SK-MEL-5 (cell line): ENCODE data around the gene TADA2A. TPM values are rescaled to one million over a fixed set of nuclear protein-coding genes. Genes with fewer than 3 reads are reported as not detected.
"Not testable (repeated sequence)": the region's sequence is repeated elsewhere in the genome, so short reads cannot be mapped to it uniquely, and the experiment has no call there.

ENCODE experiments used
- DNase-seq: peaks from one replicate; pipeline ENCODE4 v3.0.0-alpha.2; 2016; ENCODE audit warnings: low read depth, low spot score
- in situ Hi-C: cut with HindIII; loops from 2 replicates; pipeline ENCODE4 v1.10.0; 2016; ENCODE audit warnings: low sequenced_read_pairs, high pct_unique_total_duplicates, low pct_unique_long_range_greater_than_20kb
- total RNA-seq: library from RNA; depleted of rRNA; stranded (reverse); fragments of >200 nt; shearing (Covaris generic); gene quantifications from 2 replicates; pipeline ENCODE4 v1.2.3, GENCODE V29; 2014

TADA2A gene
- total RNA-seq, 1 experiment from 2014 or later: 19.7 TPM

GRCh38 chr17:37391146-37391545 is 15.5 kb upstream of the TADA2A start:
- in situ Hi-C loops: no loop called here
- DNase-seq: no peak

- in situ Hi-C loops: no loop called here
- DNase-seq: no peak
Measured at GRCh38 chr17:37392024-37392590, 14.6 kb upstream of the TADA2A start.

GRCh38 chr17:37393352-37393751 is 13.3 kb upstream of the TADA2A start:
- in situ Hi-C loops: no loop called here
- DNase-seq: no peak

- no peak for DNase-seq
- in situ Hi-C loops: no loop called here
Measured at GRCh38 chr17:37399265-37399803, 7.4 kb upstream of the TADA2A start.

- in situ Hi-C loops: no loop called here
- DNase-seq: no peak
Measured at GRCh38 chr17:37400505-37400904, 6.2 kb upstream of the TADA2A start.

- in situ Hi-C loops, DNase-seq: not testable (repeated sequence)
Measured at GRCh38 chr17:37405522-37405921, 1.2 kb upstream of the TADA2A start.

GRCh38 chr17:37405955-37406634 is 591 bp upstream of the TADA2A start:
- in situ Hi-C loops: no loop called here

GRCh38 chr17:37408145-37408479 is 1.4 kb downstream of the TADA2A start:
- DNase-seq, in situ Hi-C loops: not testable (repeated sequence)

More at GRCh38 chr17:37405955-37406634, 591 bp upstream of the TADA2A start:
- no peak for DNase-seq

GRCh38 chr17:37410357-37410756 is 3.7 kb downstream of the TADA2A start:
- no peak for DNase-seq
- in situ Hi-C loops: no loop called here

GRCh38 chr17:37413875-37414519 is 7.3 kb downstream of the TADA2A start:
- in situ Hi-C loops: no loop called here
- peak; percentile 39 for DNase-seq

GRCh38 chr17:37417852-37418251 is 11.2 kb downstream of the TADA2A start:
- in situ Hi-C loops: no loop called here
- DNase-seq: no peak

GRCh38 chr17:37422971-37423625 is 16.4 kb downstream of the TADA2A start:
- no peak for DNase-seq
- in situ Hi-C loops: no loop called here

GRCh38 chr17:37425268-37425667 is 18.6 kb downstream of the TADA2A start:
- in situ Hi-C loops: no loop called here
- no peak for DNase-seq

GRCh38 chr17:37429039-37429438 is 22.4 kb downstream of the TADA2A start:
- DNase-seq: no peak
- in situ Hi-C loops: no loop called here

- in situ Hi-C loops: no loop called here
Measured at GRCh38 chr17:37429453-37429852, 22.8 kb downstream of the TADA2A start.

GRCh38 chr17:37430051-37430627 is 23.5 kb downstream of the TADA2A start:
- DNase-seq: no peak
- in situ Hi-C loops: no loop called here

More at GRCh38 chr17:37429453-37429852, 22.8 kb downstream of the TADA2A start:
- no peak for DNase-seq

GRCh38 chr17:37432671-37433070 is 26.0 kb downstream of the TADA2A start:
- DNase-seq: no peak
- in situ Hi-C loops: no loop called here

- in situ Hi-C loops: no loop called here
- DNase-seq: peak; percentile 37
Measured at GRCh38 chr17:37438141-37438540, 31.5 kb downstream of the TADA2A start.
